Activated CD4-positive, alpha-beta T cell treated with anti-CD3 and anti-CD28 coated beads for 4 hours (primary cell): ENCODE measurements around the gene INTS6.

ENCODE experiments used
- DNase-seq, 2 donors: peaks; one replicate each; pipeline ENCODE4 v3.0.0-alpha.2; 2020

Gene INTS6

DNA sequence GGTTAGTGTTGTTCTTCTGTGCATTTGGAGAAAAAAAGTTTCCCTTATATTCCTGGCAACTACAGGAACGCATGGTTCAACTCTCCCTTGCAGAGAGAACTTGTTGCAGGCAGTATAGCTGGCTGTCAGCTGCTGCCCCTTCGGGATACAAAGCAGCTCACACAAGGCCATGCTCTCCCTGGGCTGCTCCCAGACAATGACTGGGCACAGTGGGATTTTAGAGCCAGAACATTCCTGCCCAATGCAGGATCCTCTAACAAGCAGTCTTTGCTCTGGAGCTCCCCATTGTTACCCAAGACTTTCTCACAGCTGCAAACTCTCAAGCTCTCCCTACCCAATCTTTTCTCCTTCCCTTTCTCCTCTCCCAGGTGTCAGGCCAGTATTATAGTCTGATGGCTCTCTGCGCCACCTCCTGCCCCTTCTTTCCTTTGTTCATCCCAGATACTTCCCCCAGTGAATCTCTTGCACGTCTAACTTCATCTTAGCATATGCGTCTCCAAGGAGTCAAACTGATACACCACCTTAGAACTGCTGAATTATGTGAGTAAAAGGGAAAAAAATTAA is 140.8 kb downstream of the INTS6 start:
- DNase-seq = no peak
